ENCODE results near the gene KLK15. TPM values are rescaled to one million over a fixed set of nuclear protein-coding genes. Genes with fewer than 3 reads are reported as not detected.

Gene KLK15
- total RNA-seq, 2 experiments from 2014 or later, result not detected

- H3K36me3 ChIP-seq (ENCODE audit: insufficient read depth, low read length), result no peaks in the 10 kb centered on the region
- Mint-ChIP-seq H3K4me1 (ENCODE audit: low read depth) (peaks cover 18% of the 10 kb centered on the region), H3K27me3 (peaks cover 5% of the 10 kb centered on the region), H3K4me3 (no peak overlapping the region), H3K36me3 (ENCODE audit: low read depth) (peaks cover 12% of the 10 kb centered on the region), H3K27ac (no peak overlapping the region), H3K9me3 (no peaks in the 10 kb centered on the region)
- H3K27ac ChIP-seq (ENCODE audit: low read depth in 1 of 2, low read length in 2 of 2), result no peak overlapping the region
- no peak for TF ChIP-seq CTCF (IDR thresholded peaks at IDR 0.05)
- no peak overlapping the region for H3K4me3 ChIP-seq (ENCODE audit: low read length)
- H3K9me3 ChIP-seq (ENCODE audit: control insufficient read depth in 1 of 2, insufficient read depth in 1 of 2, low read length in 2 of 2), result no peaks in the 10 kb centered on the region
- intact Hi-C loops (cut with DNase I, micrococcal nuclease), result loop anchor here in 1 of 2 experiments (5.0 to 10.0 kb wide), 4 partner anchors 87 to 1724 kb away; partner anchors contain the start of genes CLEC11A, SNRNP70 and SPACA6
- no peak for DNase-seq
- ChIA-PET POLR2A (no interaction called here), CTCF (no interaction called here)
- no peak for ATAC-seq (ENCODE audit: poor library complexity)
- peaks cover 12% of the 10 kb centered on the region for H3K4me1 ChIP-seq (ENCODE audit: insufficient read depth, low read length)
- H3K27me3 ChIP-seq (ENCODE audit: control insufficient read depth in 1 of 2, insufficient read depth in 2 of 2, low read length in 2 of 2), result no peaks in the 10 kb centered on the region
Observed at GRCh38 chr19:50808856-50809255, 24.5 kb downstream of the KLK15 start.

- Histone ChIP-seq H3K9me3 (ENCODE audit: control insufficient read depth in 1 of 2, insufficient read depth in 1 of 2, low read length in 2 of 2) (no peaks in the 10 kb centered on the region), H3K36me3 (ENCODE audit: insufficient read depth, low read length) (peaks cover 10% of the 10 kb centered on the region), H3K4me1 (ENCODE audit: insufficient read depth, low read length) (peaks cover 31% of the 10 kb centered on the region), H3K27ac (ENCODE audit: low read depth in 1 of 2, low read length in 2 of 2) (peak overlapping the region; percentile 99 to 100), H3K4me3 (ENCODE audit: low read length) (peak overlapping the region; percentile 91), H3K27me3 (ENCODE audit: control insufficient read depth in 1 of 2, insufficient read depth in 2 of 2, low read length in 2 of 2) (no peaks in the 10 kb centered on the region)
- Mint-ChIP-seq H3K27me3 (no peaks in the 10 kb centered on the region), H3K4me1 (ENCODE audit: low read depth) (peaks cover 38% of the 10 kb centered on the region), H3K36me3 (ENCODE audit: low read depth) (peaks cover 44% of the 10 kb centered on the region), H3K27ac (peak overlapping the region; percentile 97), H3K9me3 (no peaks in the 10 kb centered on the region), H3K4me3 (peak overlapping the region; percentile 99)
- intact Hi-C loops (cut with DNase I, micrococcal nuclease), result loop anchor here (1.0 to 10.0 kb wide), 9 partner anchors 82 to 1720 kb away; partner anchors contain the start of genes JOSD2 (in 2 of the 2), CLEC11A (in 1 of the 2), CTU1 (in 1 of the 2) and MYBPC2 (in 1 of the 2)
- no peak for TF ChIP-seq CTCF (IDR thresholded peaks at IDR 0.05)
- ChIA-PET POLR2A (interaction anchor here (0.7 to 1.9 kb wide), 11 partner anchors 21 to 875 kb away, joined by 3 to 20 read pairs (median 5); partner anchors contain the start of genes JOSD2, KCNC3, NR1H2 and NUP62), CTCF (no interaction called here)
- DNase-seq (peak; percentile 94 to 99 (median 96)), ATAC-seq (ENCODE audit: poor library complexity) (peak; percentile 94)
Observed at GRCh38 chr19:50804420-50805272, 28.7 kb downstream of the KLK15 start.

GRCh38 chr19:50803633-50804419, 29.5 kb downstream of the KLK15 start:
- peak overlapping the region; percentile 97 for H3K27ac Mint-ChIP-seq
- Histone ChIP-seq H3K27me3 (ENCODE audit: control insufficient read depth in 1 of 2, insufficient read depth in 2 of 2, low read length in 2 of 2) (no peaks in the 10 kb centered on the region), H3K36me3 (ENCODE audit: insufficient read depth, low read length) (peaks cover 16% of the 10 kb centered on the region), H3K4me1 (ENCODE audit: insufficient read depth, low read length) (peaks cover 31% of the 10 kb centered on the region), H3K4me3 (ENCODE audit: low read length) (peak overlapping the region; percentile 91), H3K9me3 (ENCODE audit: control insufficient read depth in 1 of 2, insufficient read depth in 1 of 2, low read length in 2 of 2) (no peaks in the 10 kb centered on the region), H3K27ac (ENCODE audit: low read depth in 1 of 2, low read length in 2 of 2) (peak overlapping the region; percentile 99 to 100)
- ATAC-seq (ENCODE audit: poor library complexity) (no peak), DNase-seq (peak in 7 of 14 experiments; percentile 4 to 59 (median 19))
- peak overlapping the region; percentile 99 for H3K4me3 Mint-ChIP-seq
- peaks cover 38% of the 10 kb centered on the region for H3K4me1 Mint-ChIP-seq (ENCODE audit: low read depth)
- H3K27me3 Mint-ChIP-seq, result no peaks in the 10 kb centered on the region
- no peak for TF ChIP-seq CTCF (IDR thresholded peaks at IDR 0.05)
- CTCF ChIA-PET, result no interaction called here
- intact Hi-C loops (cut with DNase I, micrococcal nuclease), result loop anchor here (1.0 to 10.0 kb wide), 7 partner anchors 293 to 1719 kb away; partner anchors contain the start of genes JOSD2 (in 2 of the 2), CTU1 (in 1 of the 2), MYBPC2 (in 1 of the 2) and POLD1 (in 1 of the 2)
- H3K9me3 Mint-ChIP-seq, result no peaks in the 10 kb centered on the region
- peaks cover 45% of the 10 kb centered on the region for H3K36me3 Mint-ChIP-seq (ENCODE audit: low read depth)
- POLR2A ChIA-PET, result interaction anchor here (1.2 to 1.9 kb wide), 5 partner anchors 20 to 475 kb away, joined by 3 to 20 read pairs (median 9); partner anchors contain the start of genes JOSD2 and KCNC3
